Activated CD8-positive, alpha-beta memory T cell treated with anti-CD3 and anti-CD28 coated beads for 36 hours (primary cell): ENCODE results near the gene CALML3. TPM values are rescaled to one million over a fixed set of nuclear protein-coding genes. Genes with fewer than 3 reads are reported as not detected.

Experiments
- CTCF ChIA-PET: fragments of 350-600 bp; sonication (Branson Sonifier 250); formaldehyde crosslinking; loops from one replicate; lab custom pipeline; 2021; ENCODE audit warnings: antibody characterized with exemption; lab: Charles Lee
- POLR2A ChIA-PET: fragments of 350-600 bp; sonication (Branson Sonifier 250); formaldehyde crosslinking; loops from one replicate; lab custom pipeline; 2021; ENCODE audit warnings: antibody characterized with exemption; lab: Charles Lee
- total RNA-seq, 2 experiments: library from RNA; stranded (reverse); gene quantifications; one replicate each; pipeline ENCODE4 v1.2.3, GENCODE V29; 2021

Gene CALML3
- total RNA-seq, 2 experiments from 2014 or later: not detected

DNA sequence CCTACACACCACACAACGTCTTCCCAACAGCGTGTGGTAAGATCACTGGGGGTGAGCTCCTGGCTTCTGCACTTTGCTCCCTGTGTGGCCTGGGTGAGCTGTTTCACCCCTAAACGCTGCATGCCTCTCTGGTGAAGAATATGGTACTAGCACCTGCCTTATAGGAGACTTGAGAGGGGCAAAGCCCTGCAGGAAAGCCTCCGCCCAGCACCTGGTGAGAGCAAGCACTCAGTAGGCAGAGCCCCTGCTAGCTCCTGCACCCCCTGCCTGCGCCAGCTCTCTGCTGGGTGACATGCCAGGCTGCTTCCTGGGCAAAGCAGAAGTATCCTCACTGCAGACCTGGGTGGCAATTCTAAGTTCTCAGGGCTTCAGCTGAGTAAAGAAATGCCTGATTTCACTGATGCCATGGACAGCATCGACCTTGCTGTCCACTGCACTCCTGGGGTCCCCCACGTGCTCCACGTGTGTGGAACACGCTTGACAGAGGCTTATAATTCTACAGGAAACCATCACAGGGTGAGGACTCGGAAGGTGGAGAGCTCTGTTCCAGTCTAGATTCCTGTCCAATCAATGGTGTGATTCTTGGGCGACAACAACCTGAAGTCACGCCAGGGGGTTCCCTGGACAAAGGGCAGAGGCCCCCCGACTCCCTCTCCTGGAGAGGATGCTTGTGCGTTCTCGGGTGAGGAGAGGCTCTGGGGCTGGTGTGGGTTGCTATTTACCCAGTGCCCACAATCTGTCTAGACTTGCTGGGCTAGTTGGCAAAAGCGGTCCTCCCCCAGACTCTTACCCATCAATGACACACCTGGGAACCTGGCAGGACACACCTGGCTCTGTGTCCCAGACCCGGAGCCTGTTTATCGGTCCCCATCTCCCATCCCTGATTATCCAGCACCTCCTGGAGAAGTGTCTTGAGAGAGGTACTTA, 20.4 kb upstream of the CALML3 start:
- POLR2A ChIA-PET: no interaction called here
- CTCF ChIA-PET: no interaction called here

GRCh38 chr10:5506246-5506645, 18.5 kb upstream of the CALML3 start:
- POLR2A ChIA-PET: no interaction called here
- CTCF ChIA-PET: no interaction called here

DNA sequence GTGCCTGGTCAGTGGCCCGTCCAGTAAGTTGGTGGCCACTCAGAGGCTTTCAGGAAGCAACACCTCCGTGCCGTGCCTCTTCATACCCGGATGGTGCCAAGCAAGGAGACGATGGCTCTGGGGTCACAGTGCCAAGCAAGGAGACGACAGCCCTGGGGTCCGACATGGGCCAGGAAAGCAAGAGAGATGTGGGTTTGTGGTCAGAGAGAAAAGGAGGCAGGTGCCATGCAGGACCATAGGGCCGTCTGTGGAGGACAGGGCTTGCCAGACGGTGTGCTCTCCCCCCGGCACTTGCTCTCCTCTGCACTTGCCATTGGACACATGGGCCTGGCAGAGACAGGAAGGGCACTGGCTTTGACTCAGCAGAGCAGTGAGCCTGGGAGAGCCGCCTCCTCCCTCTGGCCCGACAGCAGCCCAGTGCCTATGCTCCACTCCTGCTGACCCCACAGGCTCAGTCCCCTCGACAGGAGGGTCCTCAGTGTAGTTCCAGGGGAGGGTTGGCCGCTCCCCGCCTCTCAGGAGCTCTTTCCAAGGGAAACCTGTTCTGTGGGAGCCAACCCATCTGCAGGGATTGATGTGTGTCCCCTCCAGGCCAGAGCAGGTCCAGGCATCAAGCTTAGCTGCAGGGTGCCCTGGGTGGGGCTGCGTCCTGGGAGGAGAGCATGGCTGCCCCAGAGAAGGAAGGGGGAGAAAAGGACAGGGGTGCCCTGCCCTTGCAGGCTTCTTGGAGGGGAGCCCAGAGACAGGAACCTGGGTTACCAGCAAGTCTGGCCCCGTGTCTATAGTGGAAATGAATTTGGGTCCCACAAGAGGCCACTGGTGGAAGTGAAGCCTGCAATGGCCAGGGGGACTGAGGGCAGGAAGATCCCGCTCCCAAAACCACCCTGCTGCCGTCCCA, 17.8 kb upstream of the CALML3 start:
- CTCF ChIA-PET: no interaction called here
- POLR2A ChIA-PET: no interaction called here

- CTCF ChIA-PET: no interaction called here
- POLR2A ChIA-PET: no interaction called here
These were observed 17.1 kb upstream of the CALML3 start for GRCh38 chr10:5507649-5508131.

GRCh38 chr10:5508161-5508604, 16.6 kb upstream of the CALML3 start:
- ChIA-PET POLR2A (no interaction called here), CTCF (no interaction called here)

DNA sequence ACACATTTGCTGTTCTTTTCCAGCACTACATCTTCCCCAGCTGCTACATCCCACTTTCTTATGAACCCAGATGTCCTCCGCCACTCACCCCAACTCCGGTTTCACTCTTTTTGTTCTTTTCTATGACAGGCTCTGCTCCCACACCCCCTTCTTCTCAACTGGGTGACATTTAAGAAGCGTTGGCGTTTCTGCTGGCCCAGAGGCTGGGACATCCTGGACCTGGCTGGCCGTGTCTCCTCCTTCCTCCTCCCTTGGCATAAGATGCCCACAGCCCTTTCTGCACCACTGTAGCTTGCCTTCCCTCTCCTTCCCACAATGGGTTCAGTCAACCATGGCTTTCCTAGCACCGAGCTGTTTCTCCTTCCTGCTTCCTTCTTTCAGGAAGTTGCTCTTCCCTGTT, 16.0 kb upstream of the CALML3 start:
- CTCF ChIA-PET: no interaction called here
- POLR2A ChIA-PET: no interaction called here

GRCh38 chr10:5509236-5509635, 15.5 kb upstream of the CALML3 start:
- ChIA-PET POLR2A (no interaction called here), CTCF (no interaction called here)

DNA sequence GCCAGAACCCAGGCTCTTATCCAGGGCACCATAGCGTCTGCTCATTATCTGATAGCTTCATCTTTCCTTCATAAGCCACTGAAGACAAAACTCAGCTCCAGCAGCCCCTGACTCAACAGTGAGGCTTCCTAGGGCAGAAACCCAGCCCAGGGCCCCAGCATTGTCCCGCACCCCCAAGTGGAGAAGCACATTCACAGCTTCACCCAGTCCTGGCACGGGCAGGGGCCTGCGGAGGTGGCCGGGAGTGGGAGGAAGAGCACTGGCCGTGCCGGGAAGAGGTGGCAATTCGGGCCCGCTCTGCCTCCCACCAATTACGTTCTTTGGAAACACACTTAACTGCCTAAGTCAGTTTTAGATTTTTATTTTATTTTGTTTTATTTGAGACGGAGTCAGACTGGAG, 15.1 kb upstream of the CALML3 start:
- ChIA-PET POLR2A (no interaction called here), CTCF (no interaction called here)

- ChIA-PET CTCF (no interaction called here), POLR2A (no interaction called here)
These were observed 14.3 kb upstream of the CALML3 start for GRCh38 chr10:5510281-5511072.

GRCh38 chr10:5511231-5511884, 13.4 kb upstream of the CALML3 start:
- POLR2A ChIA-PET: no interaction called here
- CTCF ChIA-PET: no interaction called here

- ChIA-PET CTCF (no interaction called here), POLR2A (no interaction called here)
These were observed 12.9 kb upstream of the CALML3 start for GRCh38 chr10:5511885-5512280.

- ChIA-PET CTCF (no interaction called here), POLR2A (no interaction called here)
These were observed 12.4 kb upstream of the CALML3 start for GRCh38 chr10:5512331-5512730.

GRCh38 chr10:5512881-5513612, 11.7 kb upstream of the CALML3 start:
- ChIA-PET CTCF (no interaction called here), POLR2A (interaction anchor here (0.7 kb wide), 1 partner anchor 47 kb away, joined by 3 read pairs; no protein-coding TSS in a partner anchor)

- POLR2A ChIA-PET: no interaction called here
- CTCF ChIA-PET: no interaction called here
These were observed 10.4 kb upstream of the CALML3 start for GRCh38 chr10:5514226-5514850.

DNA sequence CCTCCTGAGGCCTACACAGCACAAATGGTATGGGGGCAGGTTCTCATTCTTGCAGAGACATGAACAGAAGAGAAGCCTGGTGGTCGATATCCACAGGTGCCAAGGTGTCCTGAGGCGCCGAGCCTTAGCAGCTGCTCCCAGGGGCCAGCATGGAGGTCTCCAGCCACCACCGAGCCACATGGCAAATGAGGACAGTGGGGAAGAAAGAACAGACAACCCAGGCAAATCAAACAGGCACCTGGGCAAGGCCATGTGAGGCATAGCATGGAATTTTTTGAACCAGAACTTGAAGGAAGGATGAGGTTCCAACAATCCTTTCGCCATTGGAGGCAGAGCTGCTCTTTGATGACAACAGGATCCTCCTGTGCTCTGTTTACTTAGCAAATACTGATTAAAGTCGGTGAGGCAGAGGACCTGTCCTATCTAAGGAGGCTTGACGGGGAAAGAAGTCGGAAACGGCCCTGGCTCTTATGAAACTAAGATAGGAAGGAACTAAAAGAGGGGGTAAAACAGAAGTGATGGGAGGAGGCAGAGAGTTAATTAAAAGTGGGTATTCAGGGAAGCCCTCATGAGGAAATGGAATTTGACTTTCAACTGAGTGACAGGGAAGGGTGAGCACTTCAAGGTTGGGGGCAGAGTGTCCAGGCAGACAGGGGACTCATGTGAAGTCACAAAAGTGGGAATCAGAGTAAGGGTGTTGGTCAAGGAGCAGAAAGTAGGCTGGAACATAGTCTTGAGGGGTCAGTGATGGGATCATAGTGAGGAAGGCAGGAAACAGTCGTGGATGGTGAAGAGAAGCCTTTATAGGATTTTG, 8.6 kb upstream of the CALML3 start:
- POLR2A ChIA-PET: no interaction called here
- CTCF ChIA-PET: no interaction called here

GRCh38 chr10:5517546-5517945, 7.2 kb upstream of the CALML3 start:
- CTCF ChIA-PET: no interaction called here
- POLR2A ChIA-PET: no interaction called here

DNA sequence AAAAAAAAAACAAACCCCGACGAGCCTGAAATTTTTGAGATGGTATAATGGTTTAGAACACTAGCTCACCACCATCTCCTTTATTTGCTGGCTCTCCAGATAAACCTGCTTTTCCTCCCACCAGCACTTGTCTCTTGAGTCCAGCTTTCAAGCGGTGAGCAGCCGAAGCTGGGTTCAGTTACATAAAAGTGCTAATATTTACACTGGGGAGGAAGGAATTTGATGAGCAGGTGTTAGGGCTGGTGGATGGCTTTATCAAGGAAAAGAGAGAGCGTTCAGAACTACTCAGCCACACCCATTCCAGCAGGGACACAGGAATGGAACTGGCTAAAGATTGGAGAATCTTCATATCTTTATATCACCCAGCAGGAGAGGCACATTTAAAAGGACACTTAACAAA, 6.6 kb upstream of the CALML3 start:
- ChIA-PET CTCF (no interaction called here), POLR2A (no interaction called here)
